ENCODE results near the gene PXMP2.

PXMP2 gene

GRCh38 chr12:132716356-132716755, 29.0 kb downstream of the PXMP2 start:
- Histone ChIP-seq H3K4me3 (ENCODE audit: low read length, poor library complexity, severe bottlenecking) (no peak overlapping the region), H4K20me1 (ENCODE audit: insufficient read depth, low read length, poor library complexity, severe bottlenecking) (peaks cover 16% of the 10 kb centered on the region), H3K9ac (ENCODE audit: low read depth, low read length, poor library complexity, severe bottlenecking) (no peak overlapping the region), H3K4me1 (ENCODE audit: insufficient read depth, low read length, poor library complexity, severe bottlenecking) (peaks cover 14% of the 10 kb centered on the region), H3K79me2 (ENCODE audit: insufficient read depth, low read length) (peaks cover 35% of the 10 kb centered on the region), H3K36me3 (ENCODE audit: insufficient read depth, low read length) (peaks cover 43% of the 10 kb centered on the region; the same call in 1 of the 2 replicates), H3K4me2 (ENCODE audit: low read depth, low read length, poor library complexity, severe bottlenecking) (no peak overlapping the region), H2AFZ (ENCODE audit: low read length) (no peak overlapping the region), H3K27me3 (ENCODE audit: insufficient read depth, low read length, poor library complexity, severe bottlenecking) (no peaks in the 10 kb centered on the region), H3K9me3 (ENCODE audit: insufficient read depth, low read depth, low read length) (no peaks in the 10 kb centered on the region), H3K9me2 (replicated peaks; ENCODE audit: low read depth, low read length) (no peaks in the 10 kb centered on the region), H3F3A (ENCODE audit: low read depth) (no peaks in the 10 kb centered on the region)
- no peak for TF ChIP-seq EZH2phosphoT487 (IDR thresholded peaks at IDR 0.05; ENCODE audit: borderline replicate concordance)

GRCh38 chr12:132717011-132717410, 29.6 kb downstream of the PXMP2 start:
- Histone ChIP-seq H3K9ac (ENCODE audit: low read depth, low read length, poor library complexity, severe bottlenecking) (no peak overlapping the region), H3F3A (ENCODE audit: low read depth) (no peaks in the 10 kb centered on the region), H3K4me3 (ENCODE audit: low read length, poor library complexity, severe bottlenecking) (no peak overlapping the region), H3K4me1 (ENCODE audit: insufficient read depth, low read length, poor library complexity, severe bottlenecking) (peaks cover 8% of the 10 kb centered on the region), H3K79me2 (ENCODE audit: insufficient read depth, low read length) (peaks cover 29% of the 10 kb centered on the region), H2AFZ (ENCODE audit: low read length) (no peak overlapping the region), H3K9me2 (replicated peaks; ENCODE audit: low read depth, low read length) (no peaks in the 10 kb centered on the region), H3K36me3 (ENCODE audit: insufficient read depth, low read length) (peaks cover 47% of the 10 kb centered on the region; the same call in 1 of the 2 replicates), H3K9me3 (ENCODE audit: insufficient read depth, low read depth, low read length) (no peaks in the 10 kb centered on the region), H4K20me1 (ENCODE audit: insufficient read depth, low read length, poor library complexity, severe bottlenecking) (peaks cover 11% of the 10 kb centered on the region), H3K4me2 (ENCODE audit: low read depth, low read length, poor library complexity, severe bottlenecking) (no peak overlapping the region), H3K27me3 (ENCODE audit: insufficient read depth, low read length, poor library complexity, severe bottlenecking) (no peaks in the 10 kb centered on the region)
- TF ChIP-seq EZH2phosphoT487 (IDR thresholded peaks at IDR 0.05; ENCODE audit: borderline replicate concordance) (no peak), CTCF (conservative IDR thresholded peaks at IDR 0.05; ENCODE audit: low read length) (no peak)

- Histone ChIP-seq H3K9ac (ENCODE audit: low read depth, low read length, poor library complexity, severe bottlenecking) (no peak overlapping the region), H3K9me2 (replicated peaks; ENCODE audit: low read depth, low read length) (no peaks in the 10 kb centered on the region), H3F3A (ENCODE audit: low read depth) (no peaks in the 10 kb centered on the region), H3K4me1 (ENCODE audit: insufficient read depth, low read length, poor library complexity, severe bottlenecking) (peaks cover 6% of the 10 kb centered on the region), H2AFZ (ENCODE audit: low read length) (no peak overlapping the region), H3K4me2 (ENCODE audit: low read depth, low read length, poor library complexity, severe bottlenecking) (no peak overlapping the region), H3K9me3 (ENCODE audit: insufficient read depth, low read depth, low read length) (no peaks in the 10 kb centered on the region), H3K79me2 (ENCODE audit: insufficient read depth, low read length) (peaks cover 22% of the 10 kb centered on the region), H4K20me1 (ENCODE audit: insufficient read depth, low read length, poor library complexity, severe bottlenecking) (peaks cover 11% of the 10 kb centered on the region), H3K4me3 (ENCODE audit: low read length, poor library complexity, severe bottlenecking) (no peak overlapping the region), H3K36me3 (ENCODE audit: insufficient read depth, low read length) (peaks cover 51% of the 10 kb centered on the region; the same call in 1 of the 2 replicates), H3K27me3 (ENCODE audit: insufficient read depth, low read length, poor library complexity, severe bottlenecking) (no peaks in the 10 kb centered on the region)
- TF ChIP-seq EZH2phosphoT487 (IDR thresholded peaks at IDR 0.05; ENCODE audit: borderline replicate concordance), result no peak
- no peak for TF ChIP-seq CTCF (conservative IDR thresholded peaks at IDR 0.05; ENCODE audit: low read length)
Measured at GRCh38 chr12:132717531-132718387, 30.4 kb downstream of the PXMP2 start.
